IMR-90 (cell line): ENCODE results near the gene MIXL1. TPM values are rescaled to one million over a fixed set of nuclear protein-coding genes. Genes with fewer than 3 reads are reported as not detected.

Experiments
- ATAC-seq: fragments of 200-7000 bp; cut with Tn5 transposase; 2 replicates; pipeline ENCODE4 v1.9.1; 2020; ENCODE audit warnings: low read depth, mild to moderate bottlenecking, moderate library complexity
- BruUV-seq: library from RNA; stranded (reverse); fragments of 400-500 nt; replicated peaks from 2 replicates; lab custom pipeline; 2021; lab: Mats Ljungman, UMichigan
- CTCF ChIA-PET: fragments of 300-600 bp; formaldehyde crosslinking; extraction: SDS; loops from one replicate; lab custom pipeline; 2021; ENCODE audit warnings: antibody characterized with exemption; lab: Yijun Ruan, JAX
- POLR2A ChIA-PET: fragments of 300-600 bp; sonication (Branson Sonifier 250); formaldehyde crosslinking; loops from one replicate; lab custom pipeline; 2022; ENCODE audit warnings: antibody characterized with exemption; ENCODE audit not compliant: unreplicated experiment; lab: Charles Lee
- DNase-seq: peaks from one replicate; pipeline ENCODE4 v3.0.0; 2013
- H2AFZ ChIP-seq: replicated peaks from 2 replicates; pipeline ENCODE3; 2013; ENCODE audit warnings: low read length, mild to moderate bottlenecking; ENCODE audit not compliant: poor library complexity
- H2AK5ac ChIP-seq: 2 replicates; pipeline ENCODE4 v1.6.1; 2013; ENCODE audit warnings: low read depth, low read length, inconsistent platforms
- H2AK9ac ChIP-seq: replicated peaks from 2 replicates; pipeline ENCODE3; 2013; ENCODE audit warnings: mild to moderate bottlenecking, low read depth, low read length, moderate library complexity; ENCODE audit not compliant: poor library complexity
- H2BK120ac ChIP-seq: 2 replicates; pipeline ENCODE4 v1.6.1; 2013; ENCODE audit warnings: low read depth, low read length, inconsistent platforms
- H2BK15ac ChIP-seq: 3 replicates; pipeline ENCODE4 v1.6.1; 2013; ENCODE audit warnings: low read depth, low read length, inconsistent platforms
- H2BK20ac ChIP-seq: 2 replicates; pipeline ENCODE4 v1.6.1; 2013; ENCODE audit warnings: low read depth, mild to moderate bottlenecking, inconsistent platforms, low read length, moderate library complexity
- H2BK5ac ChIP-seq: 2 replicates; pipeline ENCODE4 v1.6.1; 2013; ENCODE audit warnings: mild to moderate bottlenecking, low read depth, low read length, inconsistent platforms; ENCODE audit not compliant: poor library complexity, severe bottlenecking
- H3K14ac ChIP-seq: replicated peaks from 2 replicates; pipeline ENCODE4 v1.6.1; 2013; ENCODE audit warnings: low read depth, low read length, inconsistent platforms
- H3K18ac ChIP-seq: 2 replicates; pipeline ENCODE4 v1.6.1; 2013; ENCODE audit warnings: low read depth, low read length, control low read depth
- H3K23ac ChIP-seq: 2 replicates; pipeline ENCODE4 v1.6.1; 2013; ENCODE audit warnings: low read depth, low read length, inconsistent platforms
- H3K27ac ChIP-seq: 2 replicates; pipeline ENCODE4 v1.5.1; 2013; ENCODE audit warnings: mild to moderate bottlenecking, control low read depth, low read length; ENCODE audit not compliant: insufficient read depth
- H3K27me3 ChIP-seq: 2 replicates; pipeline ENCODE4 v1.6.1; 2013; ENCODE audit warnings: low read length; ENCODE audit not compliant: control insufficient read depth, insufficient read depth
- H3K36me3 ChIP-seq: 2 replicates; pipeline ENCODE4 v1.6.1; 2013; ENCODE audit warnings: low read length, mixed read lengths; ENCODE audit not compliant: control insufficient read depth, insufficient read depth
- H3K4ac ChIP-seq: 2 replicates; pipeline ENCODE4 v1.6.1; 2013; ENCODE audit warnings: low read depth, low read length, inconsistent platforms
- H3K4me1 ChIP-seq: 2 replicates; pipeline ENCODE4 v1.6.1; 2013; ENCODE audit warnings: low read length, mixed read lengths; ENCODE audit not compliant: control insufficient read depth, insufficient read depth
- H3K4me2 ChIP-seq: 2 replicates; pipeline ENCODE4 v1.6.1; 2013; ENCODE audit warnings: low read depth, mild to moderate bottlenecking, control low read depth, low read length, moderate library complexity
- H3K4me3 ChIP-seq: 2 replicates; pipeline ENCODE4 v1.5.1; 2013; ENCODE audit warnings: low read depth, mild to moderate bottlenecking, control low read depth, low read length, moderate library complexity; ENCODE audit not compliant: insufficient read depth
- H3K56ac ChIP-seq: 2 replicates; pipeline ENCODE4 v1.6.1; 2013; ENCODE audit warnings: low read length, inconsistent platforms; ENCODE audit not compliant: insufficient read depth; ENCODE audit errors: extremely low read depth
- H3K79me1 ChIP-seq, 2 experiments: 2 replicates each; pipeline ENCODE4 v1.6.1; 2013; ENCODE audit warnings: low read length in 2 of 2, inconsistent platforms in 1 of 2, low read depth in 1 of 2
- H3K9ac ChIP-seq: 2 replicates; pipeline ENCODE4 v1.6.1; 2013; ENCODE audit warnings: low read depth, low read length, control low read depth
- H3K9me1 ChIP-seq: 2 replicates; pipeline ENCODE4 v1.6.1; 2013; ENCODE audit warnings: low read length, inconsistent platforms; ENCODE audit not compliant: insufficient read depth
- H3K9me3 ChIP-seq: 2 replicates; pipeline ENCODE4 v1.6.1; 2013; ENCODE audit warnings: low read length; ENCODE audit not compliant: control insufficient read depth, insufficient read depth
- H4K20me1 ChIP-seq: 2 replicates; pipeline ENCODE4 v1.6.1; 2013; ENCODE audit warnings: low read length, inconsistent platforms; ENCODE audit not compliant: insufficient read depth
- H4K5ac ChIP-seq: 2 replicates; pipeline ENCODE4 v1.6.1; 2013; ENCODE audit warnings: mild to moderate bottlenecking, low read depth, low read length, control low read depth
- H4K8ac ChIP-seq, 2 experiments: 2 replicates each; pipeline ENCODE4 v1.6.1; 2013; ENCODE audit warnings: low read depth in 2 of 2, low read length in 2 of 2, control low read depth in 1 of 2, inconsistent platforms in 1 of 2
- H4K91ac ChIP-seq: 2 replicates; pipeline ENCODE4 v1.6.1; 2013; ENCODE audit warnings: low read depth, low read length, inconsistent platforms; ENCODE audit not compliant: insufficient read depth
- BHLHE40 ChIP-seq: fragments of 150-350 bp; IDR thresholded peaks from 2 replicates; pipeline ENCODE4 v1.6.1; 2016; ENCODE audit warnings: mild to moderate bottlenecking, low read depth, low read length
- CEBPB ChIP-seq: IDR thresholded peaks from 2 replicates; pipeline ENCODE4 v1.6.1; 2012; ENCODE audit warnings: low read depth, low read length, improper control_type of control experiment
- CTCF ChIP-seq: conservative IDR thresholded peaks from 2 replicates; pipeline ENCODE4 v1.5.1; 2012; ENCODE audit warnings: mild to moderate bottlenecking, low read depth, low read length, improper control_type of control experiment
- ELK1 ChIP-seq: fragments of 150-350 bp; IDR thresholded peaks from 2 replicates; pipeline ENCODE4 v1.6.1; 2016; ENCODE audit warnings: low read depth, mild to moderate bottlenecking, low read length, moderate library complexity, borderline replicate concordance
- FOS ChIP-seq: fragments of 150-350 bp; IDR thresholded peaks from 2 replicates; pipeline ENCODE4 v1.6.1; 2016; ENCODE audit warnings: low read depth, low read length
- MAFK ChIP-seq: IDR thresholded peaks from 2 replicates; pipeline ENCODE4 v1.6.1; 2012; ENCODE audit warnings: low read depth, low read length, improper control_type of control experiment
- MAZ ChIP-seq: IDR thresholded peaks from 2 replicates; pipeline ENCODE4 v1.6.1; 2012; ENCODE audit warnings: low read depth, mild to moderate bottlenecking, low read length, improper control_type of control experiment, moderate library complexity, borderline replicate concordance
- POLR2A ChIP-seq: IDR thresholded peaks from 2 replicates; pipeline ENCODE4 v1.6.1; 2012; ENCODE audit warnings: mild to moderate bottlenecking, low read depth, low read length
- RAD21 ChIP-seq: IDR thresholded peaks from 2 replicates; pipeline ENCODE4 v1.6.1; 2012; ENCODE audit warnings: low read length, improper control_type of control experiment
- RCOR1 ChIP-seq: IDR thresholded peaks from 2 replicates; pipeline ENCODE4 v1.6.1; 2012; ENCODE audit warnings: mild to moderate bottlenecking, low read length, improper control_type of control experiment; ENCODE audit not compliant: insufficient replicate concordance
- RFX5 ChIP-seq: IDR thresholded peaks from 2 replicates; pipeline ENCODE4 v1.8.0; 2012; ENCODE audit warnings: low read depth, mild to moderate bottlenecking, low read length, moderate library complexity
- SMC3 ChIP-seq: fragments of 150-350 bp; IDR thresholded peaks from 2 replicates; pipeline ENCODE4 v1.6.1; 2016; ENCODE audit warnings: low read depth, mild to moderate bottlenecking, antibody characterized with exemption, low read length, moderate library complexity
- WGBS, 2 experiments: methylation state at CpG; one replicate each; pipeline versions ENCODE4 v1.1.5 to v1.1.7; 2013; ENCODE audit warnings: missing lambda C conversion rate in 2 of 2; ENCODE audit not compliant: insufficient read length in 1 of 2; ENCODE audit errors: extremely low coverage in 2 of 2; 5-methylcytosine and 5-hydroxymethylcytosine counted together
- dilution Hi-C: fragments of 300-500 bp; cut with HindIII; formaldehyde crosslinking; loops from one replicate; pipeline ENCODE4 v1.14.3; 2018; ENCODE audit warnings: low sequenced_read_pairs; ENCODE audit not compliant: unreplicated experiment
- in situ Hi-C: fragments of 300-500 bp; cut with MboI; formaldehyde crosslinking; loops from 3 replicates; pipeline ENCODE4 v1.14.3; 2019; ENCODE audit warnings: low sequenced_read_pairs, inconsistent platforms, mixed read lengths
- intact Hi-C: fragments of 100-400 bp; cut with micrococcal nuclease; formaldehyde crosslinking; loops from 2 replicates; pipeline ENCODE4 v1.10.0; 2022
- polyA plus RNA-seq, 3 experiments: library from polyadenylated mRNA; depleted of rRNA; stranded (reverse); fragments of >200 nt; gene quantifications; 2 replicates each; pipeline ENCODE4 v1.2.3, GENCODE V29; 2012; ENCODE audit warnings: low replicate concordance in 1 of 3
- total RNA-seq: library from RNA; depleted of rRNA; stranded (reverse); fragments of >200 nt; gene quantifications from 2 replicates; pipeline ENCODE4 v1.2.3, GENCODE V29; 2012
- TF ChIP-seq, protein P1 (sequence below): fragments of 150-350 bp; IDR thresholded peaks from 2 replicates; pipeline ENCODE4 v1.6.1; 2017; ENCODE audit warnings: mild to moderate bottlenecking, antibody characterized with exemption, low read length, low read depth

The MIXL1 gene
- total and polyA plus RNA-seq, 2 of the 4 experiments (the other 2 are of a cell fraction) = not detected

DNA sequence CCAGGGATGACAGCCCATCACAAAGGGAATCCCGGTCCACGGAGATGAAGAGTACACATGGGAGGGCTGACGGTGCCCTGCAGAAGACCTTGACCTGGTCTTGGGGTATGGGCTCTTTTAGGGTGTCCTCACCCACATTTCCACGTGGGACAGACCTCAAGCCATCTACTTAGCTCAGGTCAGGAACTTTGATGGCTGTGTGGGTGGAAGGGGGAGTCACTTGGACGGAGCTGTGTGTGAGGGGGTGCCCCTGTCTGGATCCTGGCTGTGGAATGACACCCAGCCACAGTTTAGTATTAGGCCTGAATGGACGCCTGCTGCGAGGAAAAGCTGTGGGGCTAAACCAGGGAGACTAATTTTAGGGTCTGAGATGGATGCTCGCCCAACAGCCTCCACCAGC, 10.9 kb upstream of the MIXL1 start:
- Histone ChIP-seq H3K9me1 (no peaks in the 10 kb centered on the region), H3K56ac (no peak overlapping the region), H3K4me2 (no peak overlapping the region), H2AK9ac (peak overlapping the region; percentile 23), H3K36me3 (no peaks in the 10 kb centered on the region), H3K4me3 (no peak overlapping the region), H3K4ac (no peak overlapping the region), H3K27me3 (peaks cover 27% of the 10 kb centered on the region), H4K8ac (no peak overlapping the region), H2BK5ac (no peak overlapping the region), H3K4me1 (no peaks in the 10 kb centered on the region), H2AFZ (peak overlapping the region; percentile 58), H2AK5ac (no peak overlapping the region), H2BK120ac (no peak overlapping the region), H3K23ac (no peak overlapping the region), H4K20me1 (no peaks in the 10 kb centered on the region), H3K27ac (no peak overlapping the region), H3K79me1 (no peaks in the 10 kb centered on the region), H3K18ac (no peak overlapping the region), H2BK15ac (no peak overlapping the region), H3K9me3 (no peaks in the 10 kb centered on the region), H3K14ac (no peak overlapping the region), H3K9ac (no peak overlapping the region), H4K5ac (no peak overlapping the region), H4K91ac (no peak overlapping the region), H2BK20ac (no peak overlapping the region)
- ATAC-seq = no peak
- dilution Hi-C loops (no loop called here), in situ Hi-C loops (no loop called here), intact Hi-C loops (no loop called here)
- no peak for DNase-seq
- no CpG with 5 or more reads among the region's 8 CpGs for WGBS, 2 experiments
- CTCF ChIA-PET = no interaction called here
- BruUV-seq = no TSS peak
- POLR2A ChIA-PET = no interaction called here
- TF ChIP-seq, protein P1, sequence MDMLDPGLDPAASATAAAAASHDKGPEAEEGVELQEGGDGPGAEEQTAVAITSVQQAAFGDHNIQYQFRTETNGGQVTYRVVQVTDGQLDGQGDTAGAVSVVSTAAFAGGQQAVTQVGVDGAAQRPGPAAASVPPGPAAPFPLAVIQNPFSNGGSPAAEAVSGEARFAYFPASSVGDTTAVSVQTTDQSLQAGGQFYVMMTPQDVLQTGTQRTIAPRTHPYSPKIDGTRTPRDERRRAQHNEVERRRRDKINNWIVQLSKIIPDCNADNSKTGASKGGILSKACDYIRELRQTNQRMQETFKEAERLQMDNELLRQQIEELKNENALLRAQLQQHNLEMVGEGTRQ = no peak
- no peak for TF ChIP-seq RAD21
- no peak for TF ChIP-seq ELK1
- TF ChIP-seq RCOR1 = no peak
- no peak for TF ChIP-seq CTCF
- no peak for TF ChIP-seq CEBPB
- TF ChIP-seq POLR2A = no peak
- TF ChIP-seq MAFK = no peak
- TF ChIP-seq FOS = no peak
- TF ChIP-seq SMC3 = no peak
- TF ChIP-seq MAZ = no peak
- TF ChIP-seq BHLHE40 = no peak
- no peak for TF ChIP-seq RFX5
